ENCODE results near the gene STXBP5. TPM values are rescaled to one million over a fixed set of nuclear protein-coding genes. Genes with fewer than 3 reads are reported as not detected.

Gene STXBP5
- total RNA-seq, 3 donors from 2014 or later (not counting 1 experiment from before 2014, with no cell fraction given) = 22.9 to 43.9 (median 35.9) TPM

DNA sequence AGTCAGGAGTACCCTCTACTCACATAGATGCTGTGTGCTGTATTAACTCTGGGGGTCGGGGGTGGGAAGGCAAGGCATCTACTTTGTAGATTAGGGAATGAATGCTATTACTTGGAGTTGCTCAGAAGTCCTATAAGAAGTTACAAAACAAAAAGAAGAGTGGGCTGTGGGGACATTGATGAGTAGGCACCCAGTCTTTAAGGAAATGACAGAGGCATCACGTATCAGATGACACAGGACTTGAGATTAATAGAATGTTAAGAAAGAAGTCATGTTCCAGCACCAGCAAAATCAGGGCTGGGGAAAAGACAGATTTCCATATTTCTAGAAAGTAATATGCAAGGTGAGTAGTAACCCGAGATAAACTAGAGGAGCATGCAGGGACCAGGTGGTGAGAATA is 19.0 kb upstream of the STXBP5 start:
- ATAC-seq (no peak), DNase-seq (no peak)
- no peaks in the 10 kb centered on the region for H3K4me1 ChIP-seq (ENCODE audit: control insufficient read depth, insufficient read depth, low read length)
- no peaks in the 10 kb centered on the region for H3K27me3 ChIP-seq (ENCODE audit: control insufficient read depth, insufficient read depth, low read length)
- Mint-ChIP-seq H3K36me3 (no peaks in the 10 kb centered on the region), H3K27ac (no peak overlapping the region), H3K4me3 (no peak overlapping the region), H3K4me1 (no peaks in the 10 kb centered on the region), H3K9me3 (no peaks in the 10 kb centered on the region), H3K27me3 (ENCODE audit: low read depth in 2 of 2) (peaks cover 0 to 19% of the 10 kb centered on the region in 2 donors)
- H3K9me3 ChIP-seq (ENCODE audit: control insufficient read depth, insufficient read depth, low read length) = no peaks in the 10 kb centered on the region
- H3K27ac ChIP-seq (ENCODE audit: low read length) = no peak overlapping the region
- intact Hi-C loops (cut with micrococcal nuclease) = no loop called here
- 78% methylated on average over 3 of the region's 3 CpGs for WGBS (ENCODE audit: insufficient coverage)
- H3K36me3 ChIP-seq (ENCODE audit: control insufficient read depth, insufficient read depth, low read length) = no peaks in the 10 kb centered on the region
- no peak overlapping the region for H3K4me3 ChIP-seq (ENCODE audit: low read length)
- TF ChIP-seq, protein P1, sequence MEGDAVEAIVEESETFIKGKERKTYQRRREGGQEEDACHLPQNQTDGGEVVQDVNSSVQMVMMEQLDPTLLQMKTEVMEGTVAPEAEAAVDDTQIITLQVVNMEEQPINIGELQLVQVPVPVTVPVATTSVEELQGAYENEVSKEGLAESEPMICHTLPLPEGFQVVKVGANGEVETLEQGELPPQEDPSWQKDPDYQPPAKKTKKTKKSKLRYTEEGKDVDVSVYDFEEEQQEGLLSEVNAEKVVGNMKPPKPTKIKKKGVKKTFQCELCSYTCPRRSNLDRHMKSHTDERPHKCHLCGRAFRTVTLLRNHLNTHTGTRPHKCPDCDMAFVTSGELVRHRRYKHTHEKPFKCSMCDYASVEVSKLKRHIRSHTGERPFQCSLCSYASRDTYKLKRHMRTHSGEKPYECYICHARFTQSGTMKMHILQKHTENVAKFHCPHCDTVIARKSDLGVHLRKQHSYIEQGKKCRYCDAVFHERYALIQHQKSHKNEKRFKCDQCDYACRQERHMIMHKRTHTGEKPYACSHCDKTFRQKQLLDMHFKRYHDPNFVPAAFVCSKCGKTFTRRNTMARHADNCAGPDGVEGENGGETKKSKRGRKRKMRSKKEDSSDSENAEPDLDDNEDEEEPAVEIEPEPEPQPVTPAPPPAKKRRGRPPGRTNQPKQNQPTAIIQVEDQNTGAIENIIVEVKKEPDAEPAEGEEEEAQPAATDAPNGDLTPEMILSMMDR (IDR thresholded peaks at IDR 0.05) = no peak

DNA sequence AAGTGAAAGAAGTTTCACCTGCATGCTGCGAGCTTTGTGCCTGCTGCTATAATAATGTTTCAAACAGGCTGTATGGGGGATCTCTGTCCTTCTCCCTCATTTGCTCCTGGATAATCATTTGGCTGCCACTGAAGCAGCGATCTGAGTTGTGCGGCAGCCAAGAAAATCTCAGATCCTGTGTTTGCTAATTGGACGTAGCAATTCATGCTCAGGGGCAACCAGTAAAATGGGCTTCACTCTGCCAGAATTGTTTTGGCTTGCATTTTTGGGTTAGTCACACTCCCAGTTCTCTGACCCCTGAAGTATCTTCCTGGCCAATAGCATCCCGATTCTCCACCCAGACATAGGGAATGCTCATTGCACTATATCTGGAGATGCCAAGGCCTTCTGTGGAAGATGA is 13.7 kb upstream of the STXBP5 start:
- Histone ChIP-seq H3K4me1 (ENCODE audit: control insufficient read depth, insufficient read depth, low read length) (no peaks in the 10 kb centered on the region), H3K4me3 (ENCODE audit: low read length) (no peak overlapping the region), H3K27ac (ENCODE audit: low read length) (no peak overlapping the region), H3K36me3 (ENCODE audit: control insufficient read depth, insufficient read depth, low read length) (no peaks in the 10 kb centered on the region), H3K9me3 (ENCODE audit: control insufficient read depth, insufficient read depth, low read length) (no peaks in the 10 kb centered on the region), H3K27me3 (ENCODE audit: control insufficient read depth, insufficient read depth, low read length) (no peaks in the 10 kb centered on the region)
- no peak for ATAC-seq
- no peaks in the 10 kb centered on the region for H3K9me3 Mint-ChIP-seq
- peaks cover 0 to 6% of the 10 kb centered on the region in 2 donors for H3K27me3 Mint-ChIP-seq (ENCODE audit: low read depth in 2 of 2)
- H3K4me1 Mint-ChIP-seq = peaks cover 2 to 8% of the 10 kb centered on the region in 2 donors
- intact Hi-C loops (cut with micrococcal nuclease) = no loop called here
- no peak overlapping the region for H3K27ac Mint-ChIP-seq
- no peaks in the 10 kb centered on the region for H3K36me3 Mint-ChIP-seq
- DNase-seq = no peak
- no peak overlapping the region for H3K4me3 Mint-ChIP-seq
- TF ChIP-seq, protein P1 (IDR thresholded peaks at IDR 0.05) = no peak
- WGBS (ENCODE audit: insufficient coverage) = 86% methylated on average over 5 of the region's 5 CpGs

DNA sequence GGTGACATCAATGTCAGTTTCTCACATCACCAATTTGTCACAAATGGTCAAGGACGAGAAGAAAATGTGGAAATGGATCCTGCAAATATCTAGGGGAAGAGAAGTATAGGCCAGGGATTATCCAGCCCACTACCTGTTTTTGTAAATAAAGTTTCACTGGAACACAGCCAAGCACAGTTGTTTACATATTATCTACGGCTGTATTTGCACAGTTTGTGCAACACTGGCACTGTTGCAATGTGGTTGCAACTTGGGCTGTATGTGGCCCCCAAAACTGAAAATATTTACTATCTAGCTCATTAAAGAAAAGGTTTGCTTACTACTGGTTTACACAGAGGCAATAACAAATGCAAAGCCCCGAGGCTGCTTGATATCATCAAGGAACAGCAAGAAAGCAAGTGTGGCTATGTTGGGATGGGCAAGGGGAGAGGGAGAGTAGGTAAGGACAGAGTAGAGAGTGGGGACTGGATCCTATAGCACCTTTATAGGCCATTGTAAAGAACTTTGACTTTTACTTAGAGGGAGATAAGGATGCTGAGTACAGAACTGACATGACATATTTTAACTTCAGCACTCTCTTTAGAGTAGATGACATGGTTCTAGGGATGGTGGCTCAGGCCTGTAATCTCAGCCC is 11.8 kb upstream of the STXBP5 start:
- ATAC-seq (no peak), DNase-seq (no peak)
- H3K4me1 Mint-ChIP-seq = peaks cover 5 to 9% of the 10 kb centered on the region in 2 donors
- Histone ChIP-seq H3K36me3 (ENCODE audit: control insufficient read depth, insufficient read depth, low read length) (no peaks in the 10 kb centered on the region), H3K4me3 (ENCODE audit: low read length) (no peak overlapping the region), H3K9me3 (ENCODE audit: control insufficient read depth, insufficient read depth, low read length) (no peaks in the 10 kb centered on the region), H3K4me1 (ENCODE audit: control insufficient read depth, insufficient read depth, low read length) (no peaks in the 10 kb centered on the region), H3K27ac (ENCODE audit: low read length) (no peak overlapping the region), H3K27me3 (ENCODE audit: control insufficient read depth, insufficient read depth, low read length) (no peaks in the 10 kb centered on the region)
- H3K4me3 Mint-ChIP-seq = no peak overlapping the region
- no peak overlapping the region for H3K27ac Mint-ChIP-seq
- intact Hi-C loops (cut with micrococcal nuclease) = no loop called here
- peaks cover 0 to 6% of the 10 kb centered on the region in 2 donors for H3K27me3 Mint-ChIP-seq (ENCODE audit: low read depth in 2 of 2)
- H3K36me3 Mint-ChIP-seq = no peaks in the 10 kb centered on the region
- 89% methylated on average over 2 of the region's 3 CpGs for WGBS (ENCODE audit: insufficient coverage)
- TF ChIP-seq, protein P1 (IDR thresholded peaks at IDR 0.05) = no peak
- no peaks in the 10 kb centered on the region for H3K9me3 Mint-ChIP-seq
